Measurements from ENCODE around the gene KRT6C.
"Not testable (repeated sequence)": the region's sequence is repeated elsewhere in the genome, so short reads cannot be mapped to it uniquely, and the experiment has no call there.

The KRT6C gene

DNA sequence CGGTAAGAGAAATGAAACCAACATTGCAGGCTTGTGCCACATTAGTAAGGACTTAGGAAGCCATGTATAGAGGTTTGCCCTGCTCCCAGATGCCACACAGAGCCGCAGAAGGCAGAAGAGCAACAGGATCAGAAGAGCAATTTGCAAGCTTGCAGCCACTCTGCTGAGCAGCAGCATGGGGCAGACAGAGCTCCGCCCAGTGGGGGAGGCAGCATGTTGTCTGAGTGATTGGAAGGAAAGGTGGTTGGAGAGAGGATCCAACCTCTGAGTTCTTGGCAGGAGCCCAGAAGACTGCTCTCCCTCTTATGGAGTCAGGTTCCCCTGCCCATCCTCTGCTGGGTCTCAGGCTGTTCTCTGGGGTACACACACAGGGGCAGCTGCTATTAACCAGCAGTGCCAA lies 21.8 kb upstream of the KRT6C start:
- H3K9ac ChIP-seq (ENCODE audit: low read length): no peak overlapping the region

DNA sequence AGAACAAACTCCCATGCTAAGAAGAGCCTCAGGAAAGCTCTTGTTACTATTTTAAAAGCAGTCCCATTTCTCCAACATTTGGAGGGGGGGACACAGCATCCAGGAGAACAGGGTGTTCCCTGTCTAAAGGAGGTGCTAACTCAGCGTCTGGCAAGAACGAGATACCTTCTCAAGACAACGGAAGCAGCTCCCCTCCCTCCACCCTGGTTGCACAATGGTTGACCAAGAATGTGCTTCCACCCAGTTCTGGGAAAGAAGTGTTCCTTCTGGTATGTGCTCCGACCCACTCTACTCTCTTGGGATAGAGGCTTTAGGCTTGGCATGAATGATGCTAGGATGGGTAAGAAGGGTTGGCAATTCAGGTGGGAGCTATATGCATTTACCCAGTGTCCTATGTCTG lies 20.9 kb upstream of the KRT6C start:
- H3K36me3 ChIP-seq (ENCODE audit: control insufficient read depth, insufficient read depth, low read length): no peaks in the 10 kb centered on the region
- H3K27me3 ChIP-seq (ENCODE audit: control insufficient read depth, insufficient read depth, low read length): no peaks in the 10 kb centered on the region
- H3K27ac ChIP-seq (ENCODE audit: low read depth, low read length): no peak overlapping the region
- H3K4me1 ChIP-seq (ENCODE audit: control insufficient read depth, insufficient read depth, low read length): no peaks in the 10 kb centered on the region
- H3K4me3 ChIP-seq (ENCODE audit: low read length): no peak overlapping the region
- H3K9ac ChIP-seq (ENCODE audit: low read length): no peak overlapping the region

More for the DNA sequence above, 21.8 kb upstream of the KRT6C start:
- H3K4me1 ChIP-seq (ENCODE audit: control insufficient read depth, insufficient read depth, low read length): no peaks in the 10 kb centered on the region
- no peak overlapping the region for H3K27ac ChIP-seq (ENCODE audit: low read depth, low read length)
- H3K36me3 ChIP-seq (ENCODE audit: control insufficient read depth, insufficient read depth, low read length): no peaks in the 10 kb centered on the region
- H3K27me3 ChIP-seq (ENCODE audit: control insufficient read depth, insufficient read depth, low read length): no peaks in the 10 kb centered on the region
- H3K4me3 ChIP-seq (ENCODE audit: low read length): no peak overlapping the region

DNA sequence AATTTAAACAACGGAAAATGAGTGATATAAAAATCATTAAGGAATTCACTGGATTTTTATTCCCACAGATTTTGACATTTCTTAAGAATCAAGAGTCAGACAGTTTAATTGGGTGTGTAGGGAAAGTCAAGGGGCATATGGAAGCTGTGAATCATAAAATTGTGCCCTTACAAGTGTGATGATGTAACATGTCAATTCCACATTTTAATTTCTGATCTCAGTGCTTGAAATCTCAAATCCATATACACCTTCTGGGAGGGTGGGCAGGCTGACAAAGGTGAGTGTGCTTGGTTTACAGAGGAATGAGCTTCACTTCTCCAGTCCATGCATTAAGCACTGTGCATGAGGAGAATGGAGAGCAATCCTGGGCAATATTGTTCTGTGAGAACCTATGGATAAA lies 20.5 kb upstream of the KRT6C start:
- Histone ChIP-seq H3K4me1 (ENCODE audit: control insufficient read depth, insufficient read depth, low read length) (no peaks in the 10 kb centered on the region), H3K27ac (ENCODE audit: low read depth, low read length) (no peak overlapping the region), H3K9ac (ENCODE audit: low read length) (no peak overlapping the region), H3K36me3 (ENCODE audit: control insufficient read depth, insufficient read depth, low read length) (no peaks in the 10 kb centered on the region), H3K27me3 (ENCODE audit: control insufficient read depth, insufficient read depth, low read length) (no peaks in the 10 kb centered on the region), H3K4me3 (ENCODE audit: low read length) (no peak overlapping the region)

DNA sequence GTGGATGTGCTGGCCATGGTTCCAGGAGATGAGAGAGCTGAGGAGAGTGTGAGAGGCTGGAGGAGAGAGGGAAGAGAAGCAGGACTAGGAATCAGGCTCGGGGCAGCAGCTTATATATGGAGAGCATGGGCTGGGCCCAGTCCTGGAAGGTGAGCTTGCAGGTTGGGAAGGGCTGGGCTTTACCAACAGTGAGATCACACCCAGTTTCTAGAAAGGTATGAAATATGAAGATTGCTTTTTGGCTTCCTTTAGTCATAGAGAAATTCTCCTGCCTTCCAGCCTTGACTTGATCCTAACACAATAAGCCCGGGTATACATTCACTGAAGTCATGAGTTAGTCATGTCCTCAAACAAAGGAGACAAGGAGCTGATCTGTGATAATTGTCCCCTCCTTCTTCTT lies 19.6 kb upstream of the KRT6C start, which contains the start of gene KRT6A:
Gene KRT6A, minus strand, starts transcription at position 86 of the 400 bp plus-strand sequence. Its CDS starts 69 bp downstream, at position 17.
- no peak within 1 kb of the TSS for H3K9ac ChIP-seq (ENCODE audit: low read length)
- H3K4me1 ChIP-seq (ENCODE audit: control insufficient read depth, insufficient read depth, low read length): no peaks in the 10 kb centered on the region
- H3K27ac ChIP-seq (ENCODE audit: low read depth, low read length): no peak within 1 kb of the TSS
- H3K36me3 ChIP-seq (ENCODE audit: control insufficient read depth, insufficient read depth, low read length): no peaks in the 10 kb centered on the region
- H3K27me3 ChIP-seq (ENCODE audit: control insufficient read depth, insufficient read depth, low read length): no peaks in the 10 kb centered on the region
- H3K4me3 ChIP-seq (ENCODE audit: low read length): no peak within 1 kb of the TSS

DNA sequence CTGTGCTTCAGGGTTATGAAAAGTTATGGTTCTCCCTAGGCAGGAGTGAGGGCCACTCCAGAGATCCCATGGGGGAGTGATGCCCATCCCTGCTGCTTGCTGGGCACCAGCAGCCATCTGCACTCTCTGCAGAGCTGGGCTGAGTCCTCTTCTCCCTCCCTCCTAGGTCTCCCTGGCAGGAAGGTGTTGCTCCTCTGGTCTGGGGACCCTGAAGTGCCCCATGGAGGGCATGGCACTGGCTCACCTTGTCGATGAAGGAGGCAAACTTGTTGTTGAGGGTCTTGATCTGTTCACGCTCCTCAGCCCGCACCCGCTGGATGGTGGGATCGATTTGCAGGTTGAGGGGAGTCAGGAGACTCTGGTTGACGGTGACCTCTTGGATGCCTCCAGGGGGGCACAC lies 18.8 kb upstream of the KRT6C start:
- not testable (repeated sequence) for H3K36me3 ChIP-seq (ENCODE audit: control insufficient read depth, insufficient read depth, low read length); H3K27me3 ChIP-seq (ENCODE audit: control insufficient read depth, insufficient read depth, low read length); H3K4me3 ChIP-seq (ENCODE audit: low read length); H3K4me1 ChIP-seq (ENCODE audit: control insufficient read depth, insufficient read depth, low read length); H3K9ac ChIP-seq (ENCODE audit: low read length); H3K27ac ChIP-seq (ENCODE audit: low read depth, low read length)

DNA sequence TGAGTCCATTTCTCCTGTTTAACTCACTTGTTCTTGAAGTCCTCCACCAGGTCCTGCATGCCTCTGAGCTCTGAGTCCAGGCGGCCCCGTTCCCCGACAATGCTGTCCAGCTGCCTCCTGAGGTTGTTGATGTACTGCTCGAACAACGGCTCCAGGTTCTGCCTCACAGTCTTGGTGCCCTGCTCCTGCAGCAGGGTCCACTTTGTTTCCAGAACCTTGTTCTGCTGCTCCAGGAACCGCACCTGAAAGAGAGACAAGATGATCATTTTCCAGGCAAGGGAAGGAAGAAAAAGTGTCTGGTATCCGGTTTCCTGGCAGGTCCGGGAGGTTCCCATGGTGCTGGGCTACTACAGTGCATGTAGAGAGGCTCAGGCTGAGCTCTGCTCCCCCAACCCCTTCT lies 17.9 kb upstream of the KRT6C start:
- H3K27ac ChIP-seq (ENCODE audit: low read depth, low read length); H3K4me3 ChIP-seq (ENCODE audit: low read length); H3K27me3 ChIP-seq (ENCODE audit: control insufficient read depth, insufficient read depth, low read length); H3K36me3 ChIP-seq (ENCODE audit: control insufficient read depth, insufficient read depth, low read length); H3K9ac ChIP-seq (ENCODE audit: low read length); H3K4me1 ChIP-seq (ENCODE audit: control insufficient read depth, insufficient read depth, low read length): not testable (repeated sequence)

GRCh38 chr12:52488736-52489135 lies 15.1 kb upstream of the KRT6C start:
- no peaks in the 10 kb centered on the region for H3K4me1 ChIP-seq (ENCODE audit: control insufficient read depth, insufficient read depth, low read length)
- no peak overlapping the region for H3K27ac ChIP-seq (ENCODE audit: low read depth, low read length)
- no peaks in the 10 kb centered on the region for H3K36me3 ChIP-seq (ENCODE audit: control insufficient read depth, insufficient read depth, low read length)
- no peak overlapping the region for H3K9ac ChIP-seq (ENCODE audit: low read length)
- no peak overlapping the region for H3K4me3 ChIP-seq (ENCODE audit: low read length)
- no peaks in the 10 kb centered on the region for H3K27me3 ChIP-seq (ENCODE audit: control insufficient read depth, insufficient read depth, low read length)

GRCh38 chr12:52487744-52488443 lies 14.3 kb upstream of the KRT6C start:
- H3K27me3 ChIP-seq (ENCODE audit: control insufficient read depth, insufficient read depth, low read length); H3K27ac ChIP-seq (ENCODE audit: low read depth, low read length); H3K36me3 ChIP-seq (ENCODE audit: control insufficient read depth, insufficient read depth, low read length); H3K9ac ChIP-seq (ENCODE audit: low read length); H3K4me3 ChIP-seq (ENCODE audit: low read length); H3K4me1 ChIP-seq (ENCODE audit: control insufficient read depth, insufficient read depth, low read length): not testable (repeated sequence)

DNA sequence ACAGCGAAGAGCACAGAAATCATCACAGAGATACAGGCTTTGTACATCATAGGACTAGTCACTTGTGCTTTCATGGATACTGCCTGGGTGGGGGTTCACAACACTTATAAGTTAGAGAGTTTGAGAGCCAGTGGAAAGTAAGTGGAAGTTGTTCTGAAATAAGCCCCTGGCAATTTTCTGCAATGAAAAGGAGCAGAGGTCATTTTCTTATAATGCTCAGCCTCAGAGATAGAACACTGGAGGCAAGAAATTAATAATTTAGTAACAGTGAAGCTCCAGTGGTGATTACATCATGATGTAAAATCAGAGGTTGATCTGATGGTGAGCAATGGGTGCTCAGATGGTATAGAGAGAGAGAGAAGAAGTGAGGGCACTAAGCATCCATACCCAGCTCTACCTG lies 13.6 kb upstream of the KRT6C start:
- no peaks in the 10 kb centered on the region for H3K27me3 ChIP-seq (ENCODE audit: control insufficient read depth, insufficient read depth, low read length)

GRCh38 chr12:52486166-52487105 lies 12.8 kb upstream of the KRT6C start:
- Histone ChIP-seq H3K4me3 (ENCODE audit: low read length) (no peak overlapping the region), H3K36me3 (ENCODE audit: control insufficient read depth, insufficient read depth, low read length) (no peaks in the 10 kb centered on the region), H3K27me3 (ENCODE audit: control insufficient read depth, insufficient read depth, low read length) (no peaks in the 10 kb centered on the region), H3K4me1 (ENCODE audit: control insufficient read depth, insufficient read depth, low read length) (no peaks in the 10 kb centered on the region), H3K9ac (ENCODE audit: low read length) (no peak overlapping the region), H3K27ac (ENCODE audit: low read depth, low read length) (no peak overlapping the region)

More for the DNA sequence above, 13.6 kb upstream of the KRT6C start:
- Histone ChIP-seq H3K4me1 (ENCODE audit: control insufficient read depth, insufficient read depth, low read length) (no peaks in the 10 kb centered on the region), H3K9ac (ENCODE audit: low read length) (no peak overlapping the region), H3K36me3 (ENCODE audit: control insufficient read depth, insufficient read depth, low read length) (no peaks in the 10 kb centered on the region), H3K4me3 (ENCODE audit: low read length) (no peak overlapping the region), H3K27ac (ENCODE audit: low read depth, low read length) (no peak overlapping the region)

- Histone ChIP-seq H3K27ac (ENCODE audit: low read depth, low read length) (no peak overlapping the region), H3K9ac (ENCODE audit: low read length) (no peak overlapping the region), H3K4me1 (ENCODE audit: control insufficient read depth, insufficient read depth, low read length) (no peaks in the 10 kb centered on the region), H3K4me3 (ENCODE audit: low read length) (no peak overlapping the region), H3K27me3 (ENCODE audit: control insufficient read depth, insufficient read depth, low read length) (no peaks in the 10 kb centered on the region), H3K36me3 (ENCODE audit: control insufficient read depth, insufficient read depth, low read length) (no peaks in the 10 kb centered on the region)
Observed at GRCh38 chr12:52480073-52480472, 6.5 kb upstream of the KRT6C start.

- H3K9ac ChIP-seq (ENCODE audit: low read length): no peak overlapping the region
- H3K4me3 ChIP-seq (ENCODE audit: low read length): no peak overlapping the region
- H3K27me3 ChIP-seq (ENCODE audit: control insufficient read depth, insufficient read depth, low read length): no peaks in the 10 kb centered on the region
- no peaks in the 10 kb centered on the region for H3K36me3 ChIP-seq (ENCODE audit: control insufficient read depth, insufficient read depth, low read length)
- H3K27ac ChIP-seq (ENCODE audit: low read depth, low read length): no peak overlapping the region
- no peaks in the 10 kb centered on the region for H3K4me1 ChIP-seq (ENCODE audit: control insufficient read depth, insufficient read depth, low read length)
Observed at GRCh38 chr12:52477651-52478050, 4.0 kb upstream of the KRT6C start.
